ENCODE measurements around the gene PPP1R9B. TPM values are rescaled to one million over a fixed set of nuclear protein-coding genes. Genes with fewer than 3 reads are reported as not detected.

PPP1R9B gene
- total RNA-seq, 1 donor from 2014 or later = 68.9 TPM

GRCh38 chr17:50188921-50189549 is 38.6 kb upstream of the PPP1R9B start:
- DNase-seq (ENCODE audit: low spot score in 2 of 2) (no peak), FAIRE-seq (no peak)

DNA sequence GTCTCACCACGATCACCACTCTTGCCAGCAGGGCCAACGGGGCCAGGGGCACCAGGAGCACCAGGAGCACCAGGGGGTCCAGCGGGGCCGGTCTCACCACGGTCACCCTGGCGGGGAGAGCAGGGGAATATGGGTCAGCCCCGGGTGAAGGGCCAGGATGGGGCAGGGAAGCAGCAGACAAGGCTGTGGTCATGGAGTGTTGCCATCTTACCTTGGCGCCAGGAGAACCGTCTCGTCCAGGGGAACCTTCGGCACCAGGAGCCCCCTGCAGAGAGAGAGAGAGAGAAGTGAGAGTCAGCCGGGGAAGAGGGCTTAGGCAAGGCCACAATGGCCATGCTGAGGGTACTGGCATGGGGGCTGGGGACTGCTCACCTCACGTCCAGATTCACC is 38.0 kb upstream of the PPP1R9B start:
- DNase-seq (ENCODE audit: low spot score in 2 of 2) (no peak), FAIRE-seq (no peak)

GRCh38 chr17:50187751-50188530 is 37.5 kb upstream of the PPP1R9B start:
- no peak for FAIRE-seq
- DNase-seq (ENCODE audit: low spot score in 2 of 2) = no peak

DNA sequence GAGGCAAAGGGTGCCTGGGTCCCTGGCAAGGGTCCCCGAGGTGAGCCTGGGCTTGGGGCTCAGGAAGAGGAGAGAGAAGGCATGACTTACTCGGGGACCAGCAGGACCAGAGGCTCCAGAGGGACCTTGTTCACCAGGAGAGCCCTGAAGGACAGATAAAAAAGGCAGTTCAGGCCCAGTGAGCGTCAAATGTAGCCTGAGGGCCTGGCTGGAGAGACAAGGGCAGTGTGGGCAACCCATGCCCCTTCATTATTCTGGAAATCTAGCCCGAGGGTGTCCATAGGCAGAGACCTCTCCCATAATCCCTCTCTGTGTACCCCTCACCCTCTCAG is 36.9 kb upstream of the PPP1R9B start:
- no peak for FAIRE-seq
- no peak for DNase-seq (ENCODE audit: low spot score in 2 of 2)

DNA sequence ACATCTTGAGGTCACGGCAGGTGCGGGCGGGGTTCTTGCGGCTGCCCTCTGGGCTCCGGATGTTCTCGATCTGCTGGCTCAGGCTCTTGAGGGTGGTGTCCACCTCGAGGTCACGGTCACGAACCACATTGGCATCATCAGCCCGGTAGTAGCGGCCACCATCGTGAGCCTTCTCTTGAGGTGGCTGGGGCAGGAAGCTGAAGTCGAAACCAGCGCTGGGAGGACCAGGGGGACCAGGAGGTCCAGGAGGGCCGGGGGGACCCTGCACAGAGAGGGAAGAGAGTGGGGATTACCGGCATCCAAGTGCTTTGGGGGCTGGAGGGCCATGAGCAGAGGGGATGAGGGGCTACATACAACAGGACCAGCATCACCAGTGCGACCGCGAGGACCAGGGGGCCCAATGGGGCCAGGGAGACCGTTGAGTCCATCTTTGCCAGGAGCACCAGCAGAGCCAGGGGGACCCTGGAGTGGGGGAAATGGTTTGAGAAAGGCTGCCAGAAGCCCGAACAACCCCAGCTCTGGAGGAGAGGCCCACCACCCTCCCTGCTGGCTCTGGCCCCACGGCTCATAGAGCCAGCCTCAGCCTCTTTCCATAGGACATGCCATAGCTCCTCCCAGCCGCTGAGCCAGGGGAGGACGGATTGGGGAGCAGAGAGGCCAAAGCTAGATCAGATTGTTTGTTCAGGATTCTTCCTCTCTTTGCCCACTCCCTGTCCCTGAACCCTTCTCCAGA is 36.4 kb upstream of the PPP1R9B start:
- no peak for FAIRE-seq
- no peak for DNase-seq (ENCODE audit: low spot score in 2 of 2)

GRCh38 chr17:50185631-50186471 is 35.4 kb upstream of the PPP1R9B start:
- FAIRE-seq (no peak), DNase-seq (ENCODE audit: low spot score in 2 of 2) (no peak)

GRCh38 chr17:50184611-50185398 is 34.3 kb upstream of the PPP1R9B start:
- no peak for FAIRE-seq

GRCh38 chr17:50184064-50184463 is 33.6 kb upstream of the PPP1R9B start:
- no peak for FAIRE-seq
- no peak for DNase-seq (ENCODE audit: low spot score in 2 of 2)

More at GRCh38 chr17:50184611-50185398, 34.3 kb upstream of the PPP1R9B start:
- peak in 1 of 2 donors; percentile 48 for DNase-seq (ENCODE audit: low spot score in 2 of 2)

DNA sequence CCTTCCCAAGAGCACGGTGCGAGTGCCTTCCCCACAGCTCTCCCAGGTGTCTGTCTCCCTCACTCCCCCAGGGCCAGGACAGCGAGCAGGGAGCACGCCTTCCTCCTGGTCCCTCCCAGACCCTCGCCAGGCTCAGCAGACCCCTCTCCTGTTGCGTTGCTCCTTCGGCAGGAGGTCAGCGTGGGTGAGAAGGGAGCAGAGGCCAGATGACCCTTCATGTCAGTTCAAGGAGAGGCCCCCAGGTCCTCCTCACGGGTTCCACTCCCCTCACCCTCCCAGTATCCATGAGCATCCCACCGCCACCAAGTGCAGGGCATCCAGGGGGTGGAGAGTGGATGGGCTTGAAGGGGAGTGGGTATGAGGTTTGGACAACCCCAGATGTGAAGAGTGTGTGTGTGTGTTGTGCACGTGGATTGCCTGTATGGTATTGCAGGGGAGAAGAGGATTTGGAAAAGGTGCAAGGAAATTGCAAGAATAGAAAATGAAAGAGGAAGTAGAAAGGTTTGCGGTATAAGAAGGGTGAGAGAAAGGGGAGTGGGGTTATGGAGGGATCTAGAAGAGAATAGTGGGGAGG is 33.0 kb upstream of the PPP1R9B start:
- FAIRE-seq (no peak), DNase-seq (ENCODE audit: low spot score in 2 of 2) (no peak)

DNA sequence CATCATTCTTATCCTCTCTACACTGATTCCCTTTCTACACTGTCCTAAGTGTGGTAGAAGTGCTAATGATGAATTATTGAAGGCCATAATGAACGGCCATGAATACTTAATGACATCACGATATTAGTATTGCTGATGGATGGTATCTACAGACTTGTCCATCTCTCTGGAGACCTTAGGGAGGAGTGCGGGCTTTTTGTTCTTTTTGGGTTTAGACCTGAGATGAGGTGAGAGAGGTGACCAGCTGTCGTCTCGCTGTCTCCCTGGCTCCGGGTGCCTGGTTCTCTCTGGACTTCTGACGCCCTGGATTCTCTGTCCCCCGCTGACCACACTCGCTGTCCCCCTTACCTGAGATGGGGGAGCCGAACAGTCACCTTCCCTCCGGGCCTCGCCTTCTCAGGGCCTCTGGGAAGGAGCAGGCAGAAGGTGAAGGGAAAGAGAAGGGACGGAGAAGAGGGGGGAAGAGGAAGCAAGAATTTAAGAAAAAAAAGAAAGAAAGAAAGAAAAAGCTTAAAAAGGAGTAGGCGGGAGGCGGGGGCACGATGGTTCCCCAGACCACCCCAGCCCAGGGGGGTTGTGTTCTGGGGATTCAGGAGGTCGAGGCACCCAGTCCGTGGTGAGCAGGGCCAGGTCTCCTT is 32.4 kb upstream of the PPP1R9B start:
- FAIRE-seq = no peak
- DNase-seq (ENCODE audit: low spot score in 2 of 2) = no peak

DNA sequence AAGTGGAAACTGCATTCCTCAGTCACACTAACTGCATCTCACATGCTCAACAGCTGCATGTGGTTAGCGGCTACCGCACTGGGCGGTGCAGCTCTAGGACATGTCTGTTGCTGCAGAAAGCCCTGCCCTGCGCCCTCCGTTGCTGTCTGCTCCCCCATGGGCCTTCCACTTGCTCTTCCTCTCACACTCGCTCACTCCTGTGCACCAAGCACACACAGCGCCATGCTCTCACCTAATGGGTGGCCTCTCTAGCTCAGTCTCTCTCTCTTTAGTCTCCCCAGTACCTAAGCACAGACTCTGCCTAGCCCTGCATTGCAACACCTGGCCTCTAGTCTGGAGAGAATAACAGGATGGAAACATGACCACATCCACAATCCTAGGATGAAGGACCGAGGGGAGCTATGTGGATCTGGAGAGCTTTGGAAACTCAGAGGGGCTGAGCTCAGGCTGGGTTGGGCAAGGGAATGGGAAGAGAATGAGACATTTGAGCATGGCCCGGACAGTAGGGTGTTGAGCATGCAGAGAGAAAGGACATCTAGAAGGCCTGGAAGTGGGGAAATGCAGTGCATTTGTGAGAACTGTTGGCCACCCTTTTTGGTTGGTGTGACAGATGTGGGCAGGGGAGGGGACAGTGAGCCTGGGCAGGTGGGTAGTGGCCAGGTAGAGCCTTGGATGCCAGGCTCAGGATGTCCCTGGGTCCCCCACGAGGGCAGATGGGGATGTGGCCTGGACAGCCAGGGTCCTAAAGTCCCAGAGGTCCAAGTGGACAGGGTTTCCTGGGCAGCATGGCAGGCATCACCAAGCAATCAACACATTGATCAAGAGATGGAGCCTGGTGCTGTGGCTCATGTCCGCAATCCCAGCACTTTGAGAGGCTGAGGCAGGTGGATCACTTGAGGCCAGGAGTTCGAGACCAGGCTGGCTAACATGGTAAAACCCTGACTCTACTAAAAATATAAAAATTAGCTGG is 31.4 kb upstream of the PPP1R9B start:
- FAIRE-seq (no peak), DNase-seq (ENCODE audit: low spot score in 2 of 2) (no peak)

DNA sequence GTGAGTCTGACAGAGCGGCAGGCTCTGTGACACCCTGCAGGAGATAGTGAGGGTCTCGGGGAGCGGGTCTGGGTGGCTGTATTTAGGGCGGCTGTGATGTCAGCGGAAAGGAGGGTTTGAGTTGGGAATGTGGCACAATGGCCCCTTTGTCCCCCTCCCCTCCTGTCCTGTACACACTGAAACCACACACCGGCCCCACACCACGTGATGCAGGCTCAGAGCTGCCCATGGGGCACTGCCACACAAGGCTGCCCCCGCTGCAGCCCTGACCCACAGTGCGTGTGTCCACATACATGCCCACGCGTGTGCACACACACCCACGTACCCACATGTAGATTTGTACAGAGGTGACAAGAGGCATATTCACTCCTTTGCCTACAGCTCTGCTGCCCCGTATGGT is 30.7 kb upstream of the PPP1R9B start:
- DNase-seq (ENCODE audit: low spot score in 2 of 2) = peak in 1 of 2 donors; percentile 54
- FAIRE-seq = no peak

DNA sequence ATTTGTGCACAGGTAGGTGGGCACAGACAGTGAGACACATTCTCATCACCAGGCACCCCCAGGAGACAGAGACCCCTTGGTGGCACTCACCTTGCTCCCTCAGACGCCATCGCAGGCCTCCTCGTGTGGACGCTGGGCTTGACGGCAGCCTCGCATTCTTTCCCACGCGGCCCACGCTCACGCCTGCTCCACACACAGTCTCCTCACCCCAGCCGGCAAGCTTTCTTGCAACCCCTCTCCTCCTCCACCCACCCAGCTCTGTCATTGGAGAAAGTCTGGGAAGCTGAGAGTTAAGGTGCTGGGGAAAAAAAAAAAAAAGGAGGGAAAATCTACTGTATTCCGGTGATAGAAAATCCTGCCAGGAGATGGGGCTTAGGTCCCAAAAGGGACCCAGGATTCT is 30.1 kb upstream of the PPP1R9B start:
- DNase-seq (ENCODE audit: low spot score in 2 of 2) (no peak), FAIRE-seq (no peak)

- DNase-seq (ENCODE audit: low spot score in 2 of 2) (no peak), FAIRE-seq (no peak)
Observed at GRCh38 chr17:50180111-50180510, 29.6 kb upstream of the PPP1R9B start.

DNA sequence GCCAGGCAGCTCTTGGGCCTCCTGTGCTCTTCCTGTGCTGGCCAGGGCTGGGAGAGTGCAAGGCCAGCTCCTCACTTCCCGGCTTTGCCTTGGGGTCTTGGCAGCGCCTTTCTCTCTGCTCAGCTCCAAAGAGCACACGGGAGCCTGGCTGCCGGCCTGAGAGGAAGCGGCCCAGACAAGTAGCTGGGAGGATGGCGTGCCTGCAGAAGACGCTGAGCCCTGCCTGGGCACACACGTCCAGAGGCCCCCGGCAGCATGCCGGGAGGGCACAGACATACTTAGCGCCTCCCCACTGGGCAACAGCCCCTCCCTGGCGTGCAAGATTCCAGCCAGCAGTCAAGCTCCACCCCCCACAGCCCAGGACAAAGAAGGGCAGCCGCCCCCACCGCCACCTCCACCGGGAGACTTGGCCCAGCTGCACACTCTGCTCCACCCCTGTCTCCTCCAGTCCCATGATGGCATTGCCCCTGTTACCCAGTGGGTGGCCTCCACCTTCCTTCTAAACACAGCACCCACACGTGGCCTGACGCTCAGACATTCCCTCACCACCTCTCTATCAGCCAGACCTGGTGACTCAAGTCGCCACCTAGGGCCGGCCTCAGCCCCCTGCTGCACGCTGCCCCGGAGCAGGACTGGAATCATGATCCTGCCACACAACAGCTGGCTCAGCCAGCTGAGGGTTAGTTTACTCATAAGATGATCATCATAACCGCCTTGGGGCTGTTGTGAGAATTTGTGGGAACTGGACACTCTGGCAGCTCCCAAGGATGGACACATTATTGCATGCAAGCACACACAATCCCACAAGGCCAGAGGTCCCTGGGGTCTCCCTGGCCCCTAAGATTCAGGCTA is 27.7 kb upstream of the PPP1R9B start:
- no peak for FAIRE-seq

GRCh38 chr17:50177476-50177875 is 27.0 kb upstream of the PPP1R9B start:
- DNase-seq (ENCODE audit: low spot score in 2 of 2) (no peak), FAIRE-seq (no peak)

More for the DNA sequence above, 27.7 kb upstream of the PPP1R9B start:
- DNase-seq (ENCODE audit: low spot score in 2 of 2) = peak; percentile 36 to 46

Data from frontal cortex (tissue), 4 donors.